Subcutaneous abdominal adipose tissue (tissue), 5 donors: ENCODE data around the gene PREX1.

Experiments used
- H3K27ac ChIP-seq: one replicate; pipeline ENCODE4 v1.7.0; 2013; ENCODE audit warnings: low read depth, mild to moderate bottlenecking, inconsistent platforms, low read length, moderate library complexity
- H3K27me3 ChIP-seq, 5 donors: one replicate each; pipeline ENCODE4 v1.7.0; 2013; ENCODE audit warnings: low read length in 5 of 5, inconsistent platforms in 1 of 5; ENCODE audit not compliant: control insufficient read depth in 5 of 5, insufficient read depth in 4 of 5
- H3K36me3 ChIP-seq, 5 donors: one replicate each; pipeline ENCODE4 v1.7.0; 2013; ENCODE audit warnings: low read length in 5 of 5; ENCODE audit not compliant: control insufficient read depth in 5 of 5, insufficient read depth in 5 of 5
- H3K4me1 ChIP-seq, 5 donors: one replicate each; pipeline ENCODE4 v1.7.0; 2013; ENCODE audit warnings: low read length in 5 of 5, mild to moderate bottlenecking in 3 of 5, moderate library complexity in 1 of 5; ENCODE audit not compliant: control insufficient read depth in 5 of 5, insufficient read depth in 5 of 5
- H3K4me3 ChIP-seq, 5 donors: one replicate each; pipeline ENCODE4 v1.7.0; 2013; ENCODE audit warnings: low read length in 5 of 5, low read depth in 1 of 5
- H3K9ac ChIP-seq, 5 donors: one replicate each; pipeline ENCODE4 v1.7.0; 2013; ENCODE audit warnings: low read length in 5 of 5, mild to moderate bottlenecking in 4 of 5, moderate library complexity in 3 of 5
- H3K9me3 ChIP-seq, 5 donors: one replicate each; pipeline ENCODE4 v1.7.0; 2013; ENCODE audit warnings: low read length in 5 of 5; ENCODE audit not compliant: control insufficient read depth in 5 of 5
- donor health status: healthy.
- donor health status: healthy.
- donor health status: healthy.
- donor health status: healthy.
- donor health status: healthy.

PREX1 gene

DNA sequence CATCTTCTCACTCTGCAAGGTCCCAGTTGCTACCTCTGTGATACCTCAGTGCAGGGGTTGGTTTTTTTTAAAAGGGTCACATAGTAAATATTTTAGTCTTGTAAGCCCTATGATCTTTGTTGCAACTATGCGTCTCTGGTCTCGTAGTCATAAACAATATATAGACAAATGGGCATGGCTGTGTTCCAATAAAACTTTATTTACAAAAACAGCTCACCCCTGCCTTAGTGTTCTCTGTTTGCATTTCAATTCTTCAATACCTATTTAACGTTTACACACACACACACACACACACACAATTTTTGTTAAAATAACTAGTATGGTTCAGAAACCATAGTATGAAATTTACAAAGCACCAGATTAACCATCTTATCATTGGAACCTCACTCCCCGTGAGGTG is 216.8 kb downstream of the PREX1 start:
- H3K4me3 ChIP-seq: no peak overlapping the region
- peaks cover 0 to 11% (median 3%) of the 10 kb centered on the region in 5 donors for H3K27me3 ChIP-seq
- H3K36me3 ChIP-seq: no peaks in the 10 kb centered on the region
- no peaks in the 10 kb centered on the region for H3K9me3 ChIP-seq
- no peak overlapping the region for H3K27ac ChIP-seq
- H3K9ac ChIP-seq: no peak overlapping the region
- H3K4me1 ChIP-seq: no peaks in the 10 kb centered on the region

DNA sequence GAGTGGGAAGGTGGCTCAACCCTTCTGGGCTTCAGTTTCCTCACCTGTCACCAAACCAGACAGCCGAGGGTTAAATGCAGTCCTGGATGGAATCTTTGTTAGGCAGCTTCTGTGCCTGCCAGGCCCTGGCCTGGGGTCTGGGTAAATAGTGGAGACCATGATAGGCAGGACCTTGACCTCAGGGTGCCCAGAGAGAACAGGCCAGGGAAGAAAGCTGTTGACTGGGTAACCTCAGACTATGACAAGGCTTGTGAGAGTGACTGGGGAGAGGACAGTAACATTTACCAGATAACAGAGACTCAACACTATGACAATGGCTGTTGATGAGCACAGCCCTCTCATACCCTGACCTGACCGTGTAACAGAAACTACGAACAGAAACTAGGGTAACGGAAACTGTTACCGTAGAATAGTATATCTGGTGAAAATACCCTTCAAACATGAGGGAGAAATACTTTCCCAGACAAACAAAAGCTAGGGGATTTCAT is 218.3 kb downstream of the PREX1 start:
- Histone ChIP-seq H3K27ac (no peak overlapping the region), H3K36me3 (no peaks in the 10 kb centered on the region), H3K4me1 (no peaks in the 10 kb centered on the region), H3K4me3 (no peak overlapping the region), H3K27me3 (peaks cover under 1 to 19% (median 5%) of the 10 kb centered on the region in 5 donors), H3K9me3 (no peaks in the 10 kb centered on the region), H3K9ac (no peak overlapping the region)

DNA sequence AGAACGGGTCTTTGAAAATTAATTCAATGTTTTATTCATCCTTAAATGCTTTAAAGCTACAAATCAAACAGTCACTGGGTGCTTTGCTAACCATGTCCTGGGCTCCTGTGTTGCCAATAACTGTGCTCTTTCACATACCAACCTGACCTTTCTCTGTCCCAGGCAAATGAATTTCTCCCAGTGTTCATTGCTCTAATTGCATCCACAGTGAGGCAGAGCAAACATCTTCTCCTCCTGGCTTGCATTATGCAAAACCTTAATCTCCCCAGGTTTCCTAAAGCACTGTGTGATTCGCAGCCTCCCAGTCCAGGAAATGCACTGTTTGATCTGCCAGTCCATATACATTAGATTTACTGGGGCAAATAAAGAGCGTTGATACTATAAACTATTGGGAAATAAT is 219.0 kb downstream of the PREX1 start:
- no peak overlapping the region for H3K9ac ChIP-seq
- no peaks in the 10 kb centered on the region for H3K36me3 ChIP-seq
- H3K27me3 ChIP-seq: peaks cover 2 to 27% (median 5%) of the 10 kb centered on the region in 5 donors
- H3K4me1 ChIP-seq: no peaks in the 10 kb centered on the region
- no peaks in the 10 kb centered on the region for H3K9me3 ChIP-seq
- H3K4me3 ChIP-seq: no peak overlapping the region
- no peak overlapping the region for H3K27ac ChIP-seq

DNA sequence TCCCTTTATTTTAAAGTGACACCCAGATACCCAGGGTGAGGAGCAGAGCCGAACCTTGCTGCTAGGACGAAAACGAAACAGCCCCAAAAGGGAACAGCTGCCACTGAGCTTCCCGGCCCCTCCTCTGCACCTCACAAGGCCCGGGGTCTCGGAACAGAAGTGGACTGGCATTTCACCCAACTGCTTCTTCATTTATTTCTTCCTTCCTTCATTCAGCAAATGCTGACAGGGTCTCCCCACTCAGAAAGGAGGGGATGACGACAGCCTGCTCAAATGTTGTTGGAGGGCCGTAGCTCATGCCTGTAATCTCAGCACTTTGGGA is 220.3 kb downstream of the PREX1 start:
- H3K4me3 ChIP-seq: no peak overlapping the region
- H3K36me3 ChIP-seq: no peaks in the 10 kb centered on the region

DNA sequence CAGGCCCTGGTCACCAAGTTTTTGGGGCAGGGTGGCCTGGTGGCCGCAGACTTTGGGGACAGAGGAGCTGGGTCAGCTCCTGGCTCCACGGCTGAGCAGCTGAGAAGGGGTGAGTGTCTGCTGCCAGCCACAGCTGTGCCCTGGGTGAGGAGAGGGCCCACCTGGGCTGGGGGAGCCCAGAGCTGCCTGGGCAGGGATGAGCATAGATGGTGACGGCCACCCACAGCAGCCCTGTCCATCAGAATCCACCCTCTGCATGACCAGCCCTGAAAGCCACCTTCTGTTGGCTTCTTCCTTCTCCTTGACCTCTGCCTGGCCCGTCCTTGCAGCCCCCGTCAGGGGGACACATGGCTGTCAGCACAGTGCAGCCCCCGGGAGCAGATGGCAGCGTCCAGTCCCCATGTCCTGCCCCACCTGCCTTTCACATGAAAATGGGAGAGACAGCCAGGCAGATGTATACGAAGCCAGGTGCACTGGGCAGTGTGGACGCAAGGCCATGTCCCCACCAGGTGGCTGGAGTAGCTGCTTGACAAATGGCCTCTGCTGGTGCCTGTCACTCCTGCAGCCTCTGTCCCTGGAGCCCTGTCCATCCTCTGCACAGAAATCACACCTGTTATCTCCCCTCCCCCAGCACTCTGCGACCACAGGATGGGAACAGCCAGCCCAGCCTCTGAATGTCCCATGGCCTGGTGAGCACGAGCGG is 220.8 kb downstream of the PREX1 start:
- Histone ChIP-seq H3K4me1 (no peaks in the 10 kb centered on the region), H3K9me3 (no peaks in the 10 kb centered on the region), H3K36me3 (no peaks in the 10 kb centered on the region), H3K27ac (no peak overlapping the region), H3K4me3 (no peak overlapping the region), H3K9ac (no peak overlapping the region), H3K27me3 (peaks cover 2 to 28% (median 10%) of the 10 kb centered on the region in 5 donors)

More for the DNA sequence above, 220.3 kb downstream of the PREX1 start:
- Histone ChIP-seq H3K27ac (no peak overlapping the region), H3K27me3 (peaks cover 2 to 28% (median 10%) of the 10 kb centered on the region in 5 donors), H3K4me1 (no peaks in the 10 kb centered on the region), H3K9ac (no peak overlapping the region), H3K9me3 (no peaks in the 10 kb centered on the region)

DNA sequence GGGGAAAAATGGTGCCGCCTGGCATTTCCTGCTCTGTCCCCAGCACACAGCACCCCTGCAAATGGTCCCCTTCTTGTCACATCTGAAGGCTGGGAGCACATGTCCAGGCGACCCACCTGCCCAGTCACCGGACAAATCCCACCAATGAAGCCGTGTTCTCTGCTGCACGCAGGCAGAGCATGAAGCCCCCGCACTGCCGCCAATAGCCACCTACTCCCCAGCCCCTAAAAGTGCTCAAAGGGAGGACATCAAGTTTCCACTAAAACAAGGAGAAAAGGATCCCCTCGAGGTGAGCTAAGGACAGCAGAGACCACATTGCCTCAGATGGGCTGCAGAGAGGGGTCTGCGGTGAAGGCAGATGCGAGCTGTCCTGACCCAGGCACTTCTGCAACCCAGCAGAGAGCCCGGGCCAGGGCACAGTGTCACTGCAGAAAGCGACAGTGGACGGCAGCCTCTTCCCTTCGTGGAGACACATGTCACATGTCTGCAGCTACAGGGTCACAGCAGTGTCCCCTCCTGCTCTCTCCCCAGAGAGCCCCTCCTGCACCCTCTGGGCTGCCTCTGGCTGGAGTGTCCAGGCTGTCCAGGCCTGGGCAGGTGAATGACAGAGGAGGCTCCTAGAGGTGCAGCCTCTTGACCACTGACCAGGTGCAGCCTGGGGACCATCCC is 221.5 kb downstream of the PREX1 start:
- H3K4me1 ChIP-seq: no peaks in the 10 kb centered on the region
- peaks cover 2 to 28% (median 10%) of the 10 kb centered on the region in 5 donors for H3K27me3 ChIP-seq
- H3K4me3 ChIP-seq: no peak overlapping the region
- no peaks in the 10 kb centered on the region for H3K36me3 ChIP-seq
- no peak overlapping the region for H3K27ac ChIP-seq
- H3K9ac ChIP-seq: no peak overlapping the region
- peaks cover 0 to 2% (median 0%) of the 10 kb centered on the region in 5 donors for H3K9me3 ChIP-seq

DNA sequence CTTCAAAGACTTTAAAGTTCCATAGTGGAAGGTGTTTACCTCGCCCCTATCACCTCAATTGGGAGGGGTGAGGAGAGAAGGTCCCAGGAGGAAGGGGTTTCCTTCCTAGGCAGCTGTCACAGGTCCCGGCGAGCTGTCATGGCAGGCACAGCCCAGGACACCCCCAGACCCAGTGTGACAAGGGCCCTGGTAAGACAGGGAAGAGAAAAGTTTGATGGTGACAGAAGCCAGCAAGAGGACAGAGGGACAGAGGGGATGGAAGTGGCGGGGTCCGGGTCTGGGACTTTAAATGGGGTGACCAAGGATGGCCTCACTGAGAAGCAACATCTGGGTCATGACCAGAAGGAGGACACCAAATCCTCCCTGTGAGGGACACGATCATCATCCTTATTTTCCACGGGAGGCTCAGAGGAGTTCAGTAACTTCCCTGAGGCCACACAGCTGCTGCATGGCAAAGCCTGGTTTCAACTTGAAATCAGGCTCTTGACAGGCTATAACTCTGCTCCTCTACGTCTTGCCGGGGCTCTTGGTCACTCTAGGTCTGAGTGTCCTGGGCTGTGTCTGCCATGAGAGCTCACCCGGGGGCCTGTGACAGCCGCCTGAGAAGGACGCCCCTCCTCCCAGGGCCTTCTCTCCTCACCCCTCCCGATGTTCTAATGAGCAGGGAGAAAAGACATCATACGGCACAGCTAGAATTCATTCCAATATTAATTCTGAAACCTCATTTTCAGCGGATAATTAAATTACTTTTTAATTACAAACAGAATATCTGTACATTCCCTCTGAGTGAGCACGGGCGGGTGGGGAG is 222.2 kb downstream of the PREX1 start:
- no peaks in the 10 kb centered on the region for H3K4me1 ChIP-seq
- peaks cover 2 to 32% (median 10%) of the 10 kb centered on the region in 5 donors for H3K27me3 ChIP-seq
- no peak overlapping the region for H3K9ac ChIP-seq
- H3K36me3 ChIP-seq: no peaks in the 10 kb centered on the region
- H3K27ac ChIP-seq: no peak overlapping the region
- peaks cover 0 to 2% (median 0%) of the 10 kb centered on the region in 5 donors for H3K9me3 ChIP-seq
- no peak overlapping the region for H3K4me3 ChIP-seq

DNA sequence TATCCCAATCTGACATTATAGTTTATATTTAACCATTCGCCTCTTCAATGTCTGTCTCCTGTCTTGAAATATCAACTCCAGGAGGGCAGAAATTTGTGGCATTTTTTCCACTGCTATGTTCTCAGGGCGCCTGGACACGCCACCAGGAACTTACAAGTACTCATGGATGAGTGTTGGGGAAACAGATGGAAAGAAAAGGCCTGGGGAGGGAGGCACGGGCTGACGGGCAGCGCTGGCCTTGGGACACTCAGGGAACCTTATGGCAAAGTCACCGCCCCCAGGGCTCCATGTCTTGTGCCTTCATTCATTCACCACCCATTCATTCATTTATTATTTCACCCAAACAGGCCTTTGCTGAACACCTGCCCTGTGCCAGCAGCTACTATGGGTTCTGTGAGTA is 222.9 kb downstream of the PREX1 start:
- no peak overlapping the region for H3K4me3 ChIP-seq
- no peak overlapping the region for H3K27ac ChIP-seq
- peaks cover 2 to 34% (median 10%) of the 10 kb centered on the region in 5 donors for H3K27me3 ChIP-seq
- H3K9me3 ChIP-seq: peaks cover 0 to 2% (median 0%) of the 10 kb centered on the region in 5 donors
- H3K4me1 ChIP-seq: no peaks in the 10 kb centered on the region
- no peak overlapping the region for H3K9ac ChIP-seq
- no peaks in the 10 kb centered on the region for H3K36me3 ChIP-seq

DNA sequence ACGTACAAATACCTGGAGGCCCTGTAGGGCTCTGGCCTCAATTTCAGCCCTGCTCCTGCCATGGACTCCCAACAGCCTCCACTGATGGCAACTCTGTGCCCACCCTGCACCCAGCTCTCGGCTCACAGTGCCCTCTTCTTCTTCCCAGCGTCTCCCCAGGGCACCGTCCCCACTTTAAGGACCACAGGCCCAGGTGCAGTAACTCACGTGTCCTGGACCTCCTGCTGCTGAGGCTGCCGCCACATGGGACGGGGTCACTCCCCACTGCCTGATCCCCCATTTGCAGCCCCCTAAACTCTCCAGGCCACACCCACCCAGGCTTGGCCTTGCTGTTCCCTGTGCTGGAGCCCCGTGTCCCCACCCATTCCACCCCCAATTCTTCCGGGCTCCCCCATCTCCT is 223.4 kb downstream of the PREX1 start:
- H3K36me3 ChIP-seq: no peaks in the 10 kb centered on the region
- H3K27me3 ChIP-seq: peaks cover 2 to 37% (median 10%) of the 10 kb centered on the region in 5 donors
- H3K4me1 ChIP-seq: no peaks in the 10 kb centered on the region
- peaks cover 0 to 2% (median 0%) of the 10 kb centered on the region in 5 donors for H3K9me3 ChIP-seq
- H3K4me3 ChIP-seq: no peak overlapping the region
- no peak overlapping the region for H3K9ac ChIP-seq
- H3K27ac ChIP-seq: no peak overlapping the region
